NOMO-1 (cell line): ENCODE results near the gene ARHGAP42.
A peak's percentile ranks its signal among the peaks of the same experiment; 100 is the strongest.
"Not testable (repeated sequence)": the region's sequence is repeated elsewhere in the genome, so short reads cannot be mapped to it uniquely, and the experiment has no call there.

Source experiments
- DNase-seq, 2 experiments: peaks; one replicate each; lab custom pipeline; 2025; ENCODE audit not compliant: unreplicated experiment in 2 of 2; lab: John Stamatoyannopoulos, UW

ARHGAP42 gene, protein sequence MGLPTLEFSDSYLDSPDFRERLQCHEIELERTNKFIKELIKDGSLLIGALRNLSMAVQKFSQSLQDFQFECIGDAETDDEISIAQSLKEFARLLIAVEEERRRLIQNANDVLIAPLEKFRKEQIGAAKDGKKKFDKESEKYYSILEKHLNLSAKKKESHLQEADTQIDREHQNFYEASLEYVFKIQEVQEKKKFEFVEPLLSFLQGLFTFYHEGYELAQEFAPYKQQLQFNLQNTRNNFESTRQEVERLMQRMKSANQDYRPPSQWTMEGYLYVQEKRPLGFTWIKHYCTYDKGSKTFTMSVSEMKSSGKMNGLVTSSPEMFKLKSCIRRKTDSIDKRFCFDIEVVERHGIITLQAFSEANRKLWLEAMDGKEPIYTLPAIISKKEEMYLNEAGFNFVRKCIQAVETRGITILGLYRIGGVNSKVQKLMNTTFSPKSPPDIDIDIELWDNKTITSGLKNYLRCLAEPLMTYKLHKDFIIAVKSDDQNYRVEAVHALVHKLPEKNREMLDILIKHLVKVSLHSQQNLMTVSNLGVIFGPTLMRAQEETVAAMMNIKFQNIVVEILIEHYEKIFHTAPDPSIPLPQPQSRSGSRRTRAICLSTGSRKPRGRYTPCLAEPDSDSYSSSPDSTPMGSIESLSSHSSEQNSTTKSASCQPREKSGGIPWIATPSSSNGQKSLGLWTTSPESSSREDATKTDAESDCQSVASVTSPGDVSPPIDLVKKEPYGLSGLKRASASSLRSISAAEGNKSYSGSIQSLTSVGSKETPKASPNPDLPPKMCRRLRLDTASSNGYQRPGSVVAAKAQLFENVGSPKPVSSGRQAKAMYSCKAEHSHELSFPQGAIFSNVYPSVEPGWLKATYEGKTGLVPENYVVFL

DNA sequence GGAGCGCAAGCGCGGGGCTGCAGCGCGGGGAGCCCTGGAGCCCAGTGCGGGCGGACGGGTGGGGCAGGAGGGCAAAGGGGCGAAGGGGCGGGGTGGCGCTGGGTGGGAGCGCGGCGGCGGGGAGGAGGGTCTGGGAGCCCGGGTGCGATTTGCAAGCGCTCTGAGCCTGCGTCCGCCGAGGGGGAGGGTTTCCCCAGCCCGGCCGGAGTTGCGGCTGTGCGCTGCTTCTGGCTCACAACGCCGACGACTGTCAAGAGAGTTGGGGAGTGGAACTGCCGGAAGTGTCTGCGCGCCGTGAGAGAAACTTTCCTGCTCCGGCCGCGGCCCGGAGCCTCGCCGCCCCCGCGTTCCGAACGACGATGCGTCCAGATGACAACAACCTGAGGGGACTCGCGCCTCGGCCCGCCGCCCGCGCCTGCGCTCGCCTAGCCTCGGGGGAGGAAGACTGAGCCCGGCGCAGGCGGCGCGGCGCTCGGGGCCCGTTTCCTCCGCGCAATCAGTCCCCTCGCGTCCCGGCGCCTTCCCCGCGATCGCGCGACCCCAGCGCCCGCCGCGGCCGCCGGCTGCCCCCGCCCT lies at the start of gene ARHGAP42:
TSS of gene ARHGAP42 (plus strand) at position 235 of the 576 bp plus-strand sequence. CDS start 391 bp downstream, outside the sequence.
- DNase-seq, result peak; percentile 33 to 44

DNA sequence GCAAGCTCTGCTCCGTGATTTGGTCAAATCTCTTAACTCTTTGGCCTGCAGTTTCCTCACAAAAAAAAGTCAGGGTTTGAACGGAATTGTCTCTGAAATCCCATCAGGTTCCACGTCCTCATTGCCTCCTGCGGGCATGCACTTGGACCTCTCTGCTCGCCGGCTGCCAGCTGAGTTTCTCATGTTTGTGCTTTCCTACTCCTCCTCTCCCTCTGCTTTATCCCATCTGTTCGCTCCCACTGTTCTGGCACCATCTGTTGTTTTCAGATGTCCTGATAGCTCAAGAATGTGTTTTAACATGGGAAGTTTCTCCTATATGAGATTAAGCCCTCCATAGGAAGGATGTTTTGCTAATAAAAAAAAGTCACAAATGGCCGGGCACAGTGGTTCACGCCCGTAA lies 49.4 kb upstream of the ARHGAP42 start:
- no peak for DNase-seq

DNA sequence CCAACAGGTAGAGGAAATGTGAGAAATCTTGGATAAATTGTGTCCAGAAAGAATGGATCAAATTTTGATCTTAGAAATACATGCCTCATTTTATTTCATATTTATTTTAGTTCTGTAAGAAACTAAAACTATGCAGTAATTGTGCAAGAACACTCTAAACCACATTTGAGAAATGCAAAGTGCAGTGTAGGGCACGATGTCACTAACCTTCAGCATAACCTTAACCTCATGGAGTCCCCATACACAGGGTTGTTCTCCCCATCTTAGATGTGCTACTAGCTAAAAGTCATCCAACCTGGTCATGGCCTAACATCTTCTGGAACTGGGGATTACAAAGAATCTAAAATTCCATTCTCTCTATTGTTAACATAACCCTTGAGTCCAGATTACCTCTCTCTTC lies 48.4 kb upstream of the ARHGAP42 start:
- no peak for DNase-seq

DNA sequence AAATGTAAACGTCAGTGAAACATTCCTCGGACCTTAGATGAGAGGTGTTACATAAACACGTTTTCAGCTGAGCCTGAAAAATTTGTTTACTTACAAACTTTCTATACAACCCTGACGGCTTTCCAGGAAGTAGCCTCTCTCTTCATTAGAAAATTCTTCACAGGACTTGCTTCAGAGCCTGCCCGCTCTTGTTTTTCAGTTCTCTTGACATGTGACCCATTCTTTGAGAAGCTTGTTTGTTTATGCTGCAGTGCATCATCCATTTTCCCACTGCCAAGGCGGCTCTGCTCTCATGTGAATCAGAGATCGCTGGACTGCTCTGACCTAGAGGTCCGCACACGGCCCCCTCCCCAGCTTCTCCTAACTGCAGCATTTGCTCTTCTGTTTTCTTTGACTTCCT lies 47.9 kb upstream of the ARHGAP42 start:
- DNase-seq, result no peak

DNA sequence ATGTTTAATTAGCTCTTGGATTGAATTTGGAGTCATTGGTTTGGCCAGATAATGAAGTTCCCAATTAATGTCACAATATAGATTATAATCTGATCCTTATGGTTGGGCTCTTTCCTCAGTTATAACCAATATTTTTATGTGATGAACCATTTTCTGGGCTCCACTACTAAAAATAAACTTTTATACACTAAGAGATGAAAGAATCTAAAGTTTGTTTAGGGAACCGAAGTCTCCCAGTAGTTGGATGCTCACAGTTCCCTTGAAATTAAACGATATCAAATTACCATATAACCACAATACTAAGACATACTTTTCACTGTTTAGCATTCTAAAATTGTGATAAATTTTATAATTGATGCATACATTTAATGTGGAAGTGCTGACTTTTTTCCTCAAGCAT lies 47.0 kb upstream of the ARHGAP42 start:
- no peak for DNase-seq

DNA sequence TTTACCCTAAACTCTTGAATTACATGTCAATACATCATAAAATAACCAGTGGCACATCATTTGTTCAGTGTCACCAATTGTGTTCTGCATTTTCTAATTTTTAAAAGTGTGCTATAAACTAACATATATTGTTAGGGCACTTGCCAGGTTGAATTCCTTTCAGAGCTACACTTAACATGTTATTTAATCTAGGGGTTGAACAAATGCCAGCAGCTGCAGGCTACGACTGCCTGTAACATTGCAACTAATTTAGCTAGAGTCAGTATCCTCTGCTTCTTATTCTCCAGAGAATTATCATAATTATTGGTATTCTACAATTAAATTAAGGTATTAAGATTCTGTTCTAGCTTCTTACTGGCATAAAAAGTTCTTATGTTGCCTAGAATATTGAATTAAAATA lies 46.4 kb upstream of the ARHGAP42 start:
- no peak for DNase-seq

DNA sequence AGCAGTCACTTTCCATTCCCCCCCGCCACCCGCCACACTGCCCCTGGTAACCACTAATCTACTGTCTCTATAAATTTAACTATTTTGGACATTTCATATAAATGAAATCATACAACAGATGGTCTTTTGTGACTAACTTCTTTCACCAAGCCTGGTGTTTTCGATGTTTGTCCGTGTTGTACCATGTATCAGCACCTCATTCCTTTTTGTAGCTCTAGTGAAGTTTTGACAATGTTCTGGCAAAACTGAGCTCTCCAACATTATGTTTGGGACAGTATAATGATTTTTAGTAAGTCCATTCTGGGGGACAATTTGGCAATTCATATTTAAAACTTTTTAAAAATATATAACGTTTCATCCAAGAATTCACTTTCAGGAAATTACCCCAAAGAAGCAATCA lies 45.6 kb upstream of the ARHGAP42 start:
- DNase-seq, result no peak

DNA sequence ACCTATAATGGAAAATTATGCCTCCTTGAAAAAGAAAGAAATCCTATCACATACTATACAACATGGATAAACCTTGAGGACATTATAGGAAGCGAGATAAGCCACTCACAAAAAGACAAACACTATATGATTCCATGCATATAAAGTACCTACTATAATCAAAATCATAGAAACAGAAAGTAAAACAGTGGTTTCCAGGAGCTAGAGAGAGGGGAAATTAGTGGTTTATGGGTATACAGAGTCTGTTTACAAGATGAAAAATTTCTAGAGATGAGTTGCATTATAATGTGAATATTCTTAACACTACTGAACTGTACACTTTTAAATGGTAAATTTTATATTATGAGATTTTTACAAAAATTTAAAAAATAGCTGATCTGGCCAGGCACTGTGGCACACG lies 40.5 kb upstream of the ARHGAP42 start:
- no peak for DNase-seq

DNA sequence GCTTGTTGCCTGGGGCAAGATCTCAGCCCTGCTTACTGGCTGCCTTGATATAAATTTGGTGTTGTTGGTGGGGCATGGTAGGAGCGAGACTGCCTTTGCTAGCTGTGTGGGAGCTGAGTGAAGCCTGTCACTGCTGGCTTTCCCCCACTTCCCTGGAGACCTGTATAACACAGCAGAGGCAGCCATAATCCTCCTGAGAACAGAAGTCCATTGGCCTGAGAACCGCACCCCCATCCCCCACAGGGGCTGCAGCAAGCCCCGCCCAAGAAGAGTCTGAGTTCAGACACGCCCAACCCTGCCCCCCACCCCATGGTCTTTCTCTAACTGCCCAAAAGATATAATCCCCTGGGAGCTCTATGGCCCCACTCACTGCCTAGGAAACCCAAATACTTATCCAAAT lies 39.2 kb upstream of the ARHGAP42 start:
- DNase-seq, result no peak

DNA sequence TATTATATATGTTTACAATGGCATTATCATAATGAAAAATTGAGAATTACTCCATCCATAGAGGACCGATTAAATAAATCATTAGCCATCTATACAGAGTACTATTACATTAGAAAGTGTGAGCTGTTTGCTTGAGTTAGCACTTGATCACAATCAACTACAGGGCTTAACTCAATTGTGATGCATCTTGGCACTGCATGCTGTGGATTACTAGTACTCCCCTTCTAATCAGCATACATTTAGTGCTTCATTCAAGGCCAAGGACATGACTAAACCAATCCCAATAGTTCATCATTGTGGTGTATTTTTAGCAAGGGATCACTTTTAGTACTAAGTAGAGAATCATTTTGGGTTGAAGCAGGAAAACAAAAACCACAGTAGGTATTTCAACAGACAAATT lies 23.5 kb upstream of the ARHGAP42 start:
- DNase-seq, result no peak

DNA sequence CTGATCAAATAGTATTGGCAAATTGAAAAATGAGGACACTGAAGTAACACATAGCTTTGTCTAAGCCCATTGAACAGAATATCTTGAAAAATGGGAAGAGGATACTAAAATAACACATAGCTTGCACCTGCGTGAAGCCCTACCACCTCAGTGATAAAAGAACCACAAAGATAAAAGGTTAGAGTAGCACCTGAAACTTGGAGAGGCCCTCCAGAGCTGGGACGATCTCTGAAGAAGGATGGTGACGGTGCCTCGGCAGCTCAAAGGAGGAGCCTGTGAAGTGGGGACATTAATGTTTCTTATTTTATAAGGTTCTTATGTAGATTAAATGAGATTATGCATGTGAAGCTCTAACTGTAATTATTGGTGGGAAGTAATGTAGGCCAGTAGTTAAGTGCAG lies 23.1 kb upstream of the ARHGAP42 start:
- DNase-seq, result no peak

DNA sequence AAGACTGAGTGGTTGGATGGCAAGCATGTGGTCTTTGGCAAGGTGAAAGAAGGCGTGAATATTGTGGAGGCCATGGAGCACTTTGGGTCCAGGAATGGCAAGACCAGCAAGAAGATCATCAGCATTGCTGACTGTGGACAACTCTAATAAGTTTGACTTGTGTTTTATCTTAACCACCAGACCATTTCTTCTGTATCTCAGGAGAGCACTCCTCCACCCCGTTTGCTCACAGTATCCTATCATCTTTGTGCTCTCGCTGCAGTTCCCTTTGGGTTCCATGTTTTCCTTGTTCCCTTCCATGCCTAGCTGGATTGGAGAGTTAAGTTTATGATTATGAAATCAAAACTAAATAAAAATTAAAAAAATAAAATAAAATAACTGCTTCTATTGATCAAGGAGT lies 20.3 kb upstream of the ARHGAP42 start:
- not testable (repeated sequence) for DNase-seq

DNA sequence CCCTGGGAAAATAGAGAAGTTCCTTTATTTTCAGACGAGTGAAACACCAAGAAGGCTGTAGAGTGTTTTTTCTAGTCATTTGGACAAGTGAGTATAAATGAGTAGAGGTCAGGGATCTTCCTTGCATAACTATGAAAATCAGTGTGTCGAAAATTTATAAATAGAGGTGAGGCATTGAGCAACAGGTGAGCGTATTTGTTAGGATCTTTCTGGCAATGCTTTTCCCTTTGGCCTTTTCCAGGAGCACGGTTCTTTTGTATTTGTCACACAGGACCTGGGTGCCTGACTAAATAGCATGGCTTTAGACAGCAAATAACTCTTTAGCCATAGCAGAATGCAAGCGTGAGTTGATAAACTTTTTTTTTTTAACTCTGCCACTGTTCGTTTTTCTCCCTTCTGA lies 19.6 kb upstream of the ARHGAP42 start:
- DNase-seq, result no peak

DNA sequence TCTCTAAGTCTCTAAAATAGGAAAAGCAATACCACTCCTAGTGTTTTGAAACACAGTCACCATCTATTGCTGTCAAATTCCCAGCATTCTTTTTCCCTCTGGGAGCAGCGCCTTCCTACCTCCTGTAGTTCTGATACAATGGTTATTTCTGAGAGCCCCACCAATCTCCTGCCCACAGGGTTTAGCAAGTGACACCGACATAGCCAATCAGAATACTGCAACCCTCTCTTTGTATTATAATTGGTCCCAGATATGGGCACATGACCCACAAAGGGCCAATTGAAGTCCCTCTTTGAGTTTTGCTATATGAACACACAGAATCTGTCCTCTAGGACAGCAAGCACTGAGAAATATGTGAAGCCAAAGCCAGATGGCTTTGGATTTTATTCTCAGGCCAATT lies 16.9 kb upstream of the ARHGAP42 start:
- no peak for DNase-seq

DNA sequence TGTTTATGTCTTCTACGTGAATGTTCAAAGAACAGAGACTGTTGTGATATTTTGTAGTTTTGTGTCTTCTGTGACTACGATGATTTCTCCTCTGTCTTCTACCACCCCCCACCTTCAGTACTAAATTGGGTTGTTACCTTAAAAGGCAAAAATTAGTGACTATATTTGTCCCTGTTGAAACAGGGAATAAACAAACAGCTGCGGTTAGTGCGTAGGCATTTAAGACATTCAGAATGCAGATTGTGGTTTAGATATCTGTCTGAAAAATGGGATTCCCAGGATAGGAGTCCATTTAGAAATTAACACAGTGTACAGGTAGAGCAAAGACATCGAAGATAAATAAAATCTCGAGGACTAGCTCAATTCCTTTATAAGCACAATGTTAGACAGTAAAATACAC lies 15.6 kb upstream of the ARHGAP42 start:
- DNase-seq, result no peak

DNA sequence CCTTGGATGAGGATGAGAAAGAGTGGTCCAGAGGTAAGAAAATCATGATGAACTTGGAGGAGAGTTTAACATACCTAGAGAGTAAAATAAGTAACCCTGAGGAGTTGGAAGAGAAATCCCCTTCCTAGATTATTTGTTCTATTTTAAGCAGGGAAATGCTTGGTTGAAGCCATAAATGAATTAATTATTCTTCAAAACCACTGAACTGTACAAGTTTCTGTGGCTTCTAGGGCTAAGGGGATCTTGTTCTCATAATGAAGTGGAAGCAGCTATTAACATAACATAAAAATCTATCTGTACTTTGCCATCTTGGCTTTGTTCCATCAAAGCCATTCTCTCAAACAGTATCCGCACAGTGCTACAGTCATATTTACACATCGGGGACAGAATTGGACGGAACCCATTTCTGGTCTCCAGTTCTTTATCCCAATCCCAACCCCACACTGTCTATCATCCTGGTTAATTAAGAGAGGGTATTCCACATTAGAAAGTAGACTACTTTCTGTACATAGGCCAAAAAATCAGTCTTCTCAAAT lies 14.5 kb upstream of the ARHGAP42 start:
- no peak for DNase-seq

DNA sequence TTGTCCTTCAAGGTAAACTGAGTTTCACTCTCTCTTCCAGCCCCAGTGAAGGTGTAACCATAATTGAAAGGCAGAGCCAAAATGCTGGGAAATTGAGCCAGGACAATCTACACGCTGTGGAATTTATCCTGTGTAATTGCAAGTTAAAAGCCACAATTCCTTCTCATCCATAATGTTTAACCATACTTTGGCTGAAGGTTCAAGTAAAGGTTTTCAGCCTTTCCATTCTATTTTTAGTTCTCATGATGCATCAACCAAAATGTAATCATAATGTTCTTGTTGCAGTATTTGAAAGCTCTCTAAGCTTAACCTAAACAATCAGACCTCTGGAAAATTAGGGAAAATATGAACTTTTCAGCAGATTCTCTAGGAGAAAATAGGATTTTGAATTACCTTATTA lies 14.0 kb upstream of the ARHGAP42 start:
- DNase-seq, result no peak

DNA sequence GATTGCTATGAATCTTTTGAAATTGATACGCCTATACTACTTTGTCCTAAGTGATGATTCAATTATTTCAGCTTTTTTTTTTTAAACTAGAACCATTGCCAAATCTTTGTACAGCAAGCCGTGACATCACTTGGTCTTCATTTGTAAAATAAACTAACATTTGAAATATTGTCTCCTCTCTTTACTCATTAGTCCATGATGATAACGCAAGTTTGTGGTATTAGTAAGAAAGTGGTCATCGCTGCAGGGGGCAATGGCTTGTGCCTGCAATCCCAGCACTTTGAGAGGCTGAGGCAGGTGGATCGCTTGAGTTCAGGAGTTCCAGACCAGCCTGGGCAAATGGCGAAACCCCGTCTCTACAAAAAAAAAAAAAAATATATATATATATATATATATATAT lies 12.9 kb upstream of the ARHGAP42 start:
- DNase-seq, result no peak

DNA sequence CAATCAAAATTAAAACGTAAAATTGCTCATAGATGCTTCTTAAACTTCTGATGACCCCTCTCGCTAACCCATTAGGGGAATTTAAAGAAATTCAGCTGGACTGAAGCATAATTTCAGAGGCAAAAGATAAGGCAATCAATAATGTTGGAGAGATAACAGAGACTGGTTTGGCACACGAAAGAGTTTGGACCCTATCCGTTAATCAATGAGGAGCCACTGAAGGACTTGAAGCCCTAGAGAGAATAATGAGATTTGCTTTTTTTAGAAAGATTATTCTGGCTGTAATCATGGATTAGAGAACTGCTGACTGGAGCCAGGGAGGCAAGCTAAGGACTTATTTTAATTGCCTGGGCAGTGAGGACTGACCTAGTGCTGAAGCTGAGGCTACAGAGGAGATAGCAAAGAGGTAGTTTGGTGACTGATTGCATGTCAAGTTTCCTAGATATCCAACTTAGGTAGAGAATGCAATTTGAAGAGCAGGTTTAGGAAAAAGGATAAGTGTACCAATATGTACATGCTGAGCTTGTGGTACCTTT lies 11.9 kb upstream of the ARHGAP42 start:
- no peak for DNase-seq

DNA sequence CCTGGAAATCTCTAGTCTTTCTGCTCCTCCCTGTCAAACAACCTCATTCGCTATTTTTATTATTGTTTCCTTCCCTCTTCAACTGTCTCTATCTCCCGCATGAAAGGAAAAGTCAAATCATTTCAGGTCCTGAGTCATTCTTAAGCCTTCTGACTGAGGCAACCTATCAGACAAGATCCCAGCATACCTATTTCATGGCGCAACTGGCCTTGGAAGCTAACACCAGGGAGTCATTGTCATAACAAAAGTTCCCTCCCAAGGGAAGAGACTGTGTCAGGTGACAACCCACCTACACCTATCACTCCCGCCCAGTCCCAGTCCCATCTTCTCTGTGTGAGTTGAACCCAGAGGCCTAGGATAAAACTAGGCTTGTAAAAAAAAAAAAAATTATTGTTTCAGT lies 10.2 kb upstream of the ARHGAP42 start:
- no peak for DNase-seq

DNA sequence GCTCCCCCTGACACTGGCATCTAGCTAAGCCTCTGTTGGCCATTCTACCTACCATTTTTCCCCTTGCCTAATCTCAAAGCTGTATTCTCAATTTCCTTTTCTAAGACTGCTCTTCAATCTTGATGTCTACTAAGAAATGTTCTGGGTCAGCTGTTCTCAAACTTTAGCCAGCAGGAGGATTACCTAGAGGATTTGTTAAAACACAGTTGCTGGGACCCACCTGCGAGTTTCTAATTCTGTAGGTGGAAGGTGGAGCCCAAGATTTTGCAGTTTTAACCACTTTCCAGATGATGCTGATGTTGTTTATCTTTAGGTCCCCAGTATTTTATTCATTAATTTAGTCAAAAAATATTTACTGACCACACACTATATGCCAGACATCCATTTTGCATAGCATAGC lies 9.3 kb upstream of the ARHGAP42 start:
- no peak for DNase-seq
